Hematopoietic multipotent progenitor cell (in vitro differentiated cells): Measurements from ENCODE around the gene CSF1R. TPM values are rescaled to one million over a fixed set of nuclear protein-coding genes. Genes with fewer than 3 reads are reported as not detected.
"Not testable (repeated sequence)": the region's sequence is repeated elsewhere in the genome, so short reads cannot be mapped to it uniquely, and the experiment has no call there.

Experiments
- DNase-seq, 3 donors: peaks; one replicate each; pipeline ENCODE4 v3.0.0-alpha.2; 2011 to 2015; ENCODE audit warnings: low read depth in 2 of 3, low spot score in 2 of 3
- total RNA-seq: library from RNA; depleted of rRNA; stranded (reverse); fragments of >200 nt; gene quantifications from one replicate; pipeline ENCODE4 v1.2.3, GENCODE V29; 2012

CSF1R gene
- total RNA-seq, 1 donor: 3.2 TPM

- DNase-seq: no peak
Measured at GRCh38 chr5:150057511-150057910, 28.8 kb downstream of the CSF1R start.

DNA sequence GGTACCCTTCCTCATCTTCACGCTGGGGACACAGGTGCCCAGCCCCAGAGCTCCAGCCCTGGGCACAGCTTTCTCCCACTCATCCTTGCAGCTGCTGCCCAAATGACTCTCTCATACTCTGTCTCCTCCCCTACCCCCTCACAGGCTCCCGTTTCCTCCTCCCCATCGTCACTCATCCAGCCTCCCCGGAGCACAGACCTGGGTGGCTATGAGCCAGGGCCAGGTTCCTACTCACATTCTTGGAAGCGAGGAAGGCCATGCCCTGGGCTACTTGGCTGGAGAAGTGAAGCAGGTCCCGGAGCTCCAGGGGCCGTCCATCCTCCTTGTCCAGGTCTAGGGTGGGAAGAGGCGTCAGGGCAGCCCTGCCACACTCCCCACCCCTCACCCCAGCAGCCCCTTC is 29.3 kb downstream of the CSF1R start:
- DNase-seq: no peak

DNA sequence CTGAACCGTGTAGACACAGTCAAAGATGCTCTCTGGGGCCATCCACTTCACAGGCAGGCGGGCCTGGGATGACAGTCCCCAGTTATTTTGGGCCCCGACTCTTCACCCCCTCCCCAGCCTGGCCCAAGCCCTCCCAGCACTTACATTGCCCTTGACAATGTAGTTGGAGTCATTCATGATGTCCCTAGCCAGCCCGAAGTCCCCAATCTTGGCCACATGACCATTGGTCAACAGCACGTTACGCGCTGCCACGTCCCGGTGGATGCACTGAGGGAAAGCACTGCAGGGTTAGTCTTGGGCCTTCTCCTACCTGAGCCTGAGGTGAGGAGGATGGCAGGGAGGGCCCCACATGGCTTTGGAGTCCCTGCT is 30.3 kb downstream of the CSF1R start:
- DNase-seq: no peak

DNA sequence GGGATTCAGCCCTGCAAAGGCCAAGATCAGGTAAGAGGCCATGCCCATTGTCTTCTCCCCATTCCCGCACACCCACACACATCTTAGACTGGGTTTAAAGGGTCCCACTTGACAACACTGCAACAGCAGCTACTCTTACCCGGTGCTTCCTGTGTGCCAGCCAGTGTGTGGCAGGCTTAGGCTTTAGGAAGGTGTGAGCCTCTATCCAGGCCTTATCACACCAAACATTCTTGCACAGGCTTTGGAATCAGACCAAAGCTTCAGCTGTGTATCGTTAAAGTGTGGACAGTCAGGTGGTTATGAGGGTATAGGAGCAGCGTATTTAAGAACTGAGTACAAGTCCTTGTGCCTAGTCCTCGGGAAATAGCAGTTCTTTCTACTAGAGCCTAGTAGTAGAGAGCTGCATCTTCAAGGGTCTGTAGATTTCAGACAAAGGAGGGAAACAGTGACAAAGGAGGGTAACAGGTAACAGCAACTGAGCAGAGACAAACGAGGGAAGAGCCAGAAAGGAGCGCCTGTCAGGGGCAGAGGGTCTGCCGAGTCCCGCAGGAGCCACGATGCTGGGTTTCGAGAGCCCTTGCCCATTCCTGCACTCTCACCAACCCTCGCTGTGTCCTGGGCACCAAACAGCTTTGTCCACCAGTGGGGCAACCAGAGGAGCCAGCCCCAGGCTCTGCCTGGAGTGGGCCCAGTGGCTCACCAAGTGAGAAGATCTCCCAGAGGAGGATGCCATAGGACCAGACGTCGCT is 30.9 kb downstream of the CSF1R start:
- DNase-seq: peak in 1 of 3 donors; percentile 79

DNA sequence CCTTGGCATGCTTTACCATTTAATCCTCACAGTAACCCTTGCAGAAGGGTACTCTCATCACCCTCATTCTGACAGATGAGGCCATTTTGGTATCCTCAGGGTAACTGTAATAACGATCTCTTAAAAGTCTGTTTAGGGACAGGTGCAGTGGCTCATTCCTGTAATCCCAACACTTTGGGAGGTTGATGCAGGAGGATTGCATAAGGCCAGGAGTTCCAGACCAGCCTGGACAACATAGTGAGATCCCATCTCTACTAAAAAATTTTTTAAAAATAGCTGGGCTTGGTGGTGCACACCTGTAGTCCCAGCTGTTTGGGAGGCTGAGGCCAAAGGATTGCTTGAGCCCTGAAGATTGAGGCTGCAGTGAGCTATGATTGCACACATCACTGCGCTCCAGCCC is 31.8 kb downstream of the CSF1R start:
- DNase-seq: no peak

DNA sequence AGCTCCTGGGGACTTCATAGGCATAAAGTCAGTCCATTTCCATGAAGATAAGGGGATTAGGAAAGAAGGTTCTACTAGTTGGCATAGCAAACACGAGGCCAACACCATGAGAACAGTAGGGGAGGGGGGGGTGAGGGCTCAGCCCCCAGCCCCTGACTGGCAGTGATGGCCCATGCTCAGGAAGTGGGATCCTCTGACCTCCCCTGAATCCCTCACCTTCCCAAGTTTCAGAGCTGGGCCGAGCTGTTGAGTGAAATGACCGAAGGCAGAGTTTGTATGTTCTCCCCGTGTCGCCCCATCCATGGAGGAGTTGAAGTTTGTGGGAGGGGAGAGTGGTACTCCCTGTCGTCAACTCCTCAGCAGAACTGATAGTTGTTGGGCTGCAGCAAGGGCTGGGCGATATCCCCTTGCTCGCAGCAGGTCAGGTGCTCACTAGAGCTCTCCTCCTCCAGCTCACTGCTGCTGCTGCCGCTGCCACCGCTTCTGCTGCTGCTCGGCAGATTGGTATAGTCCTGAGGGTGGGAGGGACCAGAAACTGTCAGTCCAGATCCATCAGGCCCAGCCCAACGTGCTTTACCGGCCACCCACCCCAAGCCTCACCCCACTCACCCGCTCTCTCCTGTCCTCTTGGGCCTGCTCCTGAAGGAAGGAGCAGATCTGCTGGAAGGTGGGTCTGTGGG is 32.5 kb downstream of the CSF1R start:
- no peak for DNase-seq

- peak in 2 of 3 donors; percentile 48 to 52 for DNase-seq
Measured at GRCh38 chr5:150052956-150053712, 33.2 kb downstream of the CSF1R start.

DNA sequence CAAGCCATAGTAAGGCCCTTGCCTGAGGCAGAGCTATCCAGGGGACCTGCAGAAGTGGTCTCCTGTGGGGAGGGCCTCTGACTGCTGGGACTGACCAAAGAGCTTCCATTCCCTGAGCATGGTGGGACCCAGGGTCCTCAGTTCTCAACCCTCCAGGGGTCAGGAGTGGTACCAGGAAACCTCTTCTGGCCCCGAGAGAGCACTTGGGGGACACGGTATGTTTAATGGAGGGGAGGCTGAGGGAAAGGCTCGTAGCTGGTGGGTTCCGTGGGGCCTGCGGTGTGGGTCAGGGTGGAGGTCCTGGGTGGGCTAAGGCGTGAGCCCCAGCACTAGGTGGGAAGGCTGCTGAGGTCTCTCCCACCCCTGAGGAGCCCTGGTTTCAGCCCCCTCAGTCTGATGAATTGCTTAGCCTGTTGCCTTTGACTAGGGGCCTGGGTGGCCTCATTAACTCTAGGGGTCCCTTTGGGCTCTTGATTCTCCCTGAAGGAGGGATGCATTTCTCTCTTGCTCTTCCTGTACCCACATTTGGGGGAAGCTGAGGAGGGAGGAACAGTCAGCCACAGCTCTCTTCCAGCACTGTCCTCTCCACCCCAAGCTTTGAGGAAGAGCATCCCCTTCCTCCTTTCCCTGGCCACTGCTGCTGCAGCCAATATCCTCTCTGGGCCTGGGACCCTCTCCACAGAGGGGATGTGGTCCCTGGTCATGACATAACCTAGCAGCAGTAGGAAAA is 34.0 kb downstream of the CSF1R start:
- no peak for DNase-seq

GRCh38 chr5:150051657-150052195 is 34.6 kb downstream of the CSF1R start:
- no peak for DNase-seq

GRCh38 chr5:150050172-150050811 is 36.1 kb downstream of the CSF1R start:
- not testable (repeated sequence) for DNase-seq

DNA sequence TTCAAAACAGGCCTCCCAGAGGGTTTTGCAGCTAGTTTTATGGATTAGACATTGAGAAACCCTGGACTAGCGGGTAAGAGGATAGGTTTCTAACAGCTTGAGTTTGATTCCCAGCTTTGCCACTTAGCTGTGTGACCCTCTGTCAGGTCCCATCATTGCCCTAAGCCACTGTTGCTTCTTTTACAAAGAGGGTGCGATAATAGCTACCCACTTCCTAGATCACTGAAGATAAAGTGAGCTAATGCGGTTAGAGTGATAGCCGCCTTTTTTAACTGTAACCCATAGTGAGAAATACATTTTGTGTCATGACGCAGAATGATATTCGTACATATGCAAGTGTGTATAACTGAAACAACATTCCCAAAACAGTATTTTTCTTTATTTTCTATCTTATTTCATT is 40.3 kb downstream of the CSF1R start:
- no peak for DNase-seq

DNA sequence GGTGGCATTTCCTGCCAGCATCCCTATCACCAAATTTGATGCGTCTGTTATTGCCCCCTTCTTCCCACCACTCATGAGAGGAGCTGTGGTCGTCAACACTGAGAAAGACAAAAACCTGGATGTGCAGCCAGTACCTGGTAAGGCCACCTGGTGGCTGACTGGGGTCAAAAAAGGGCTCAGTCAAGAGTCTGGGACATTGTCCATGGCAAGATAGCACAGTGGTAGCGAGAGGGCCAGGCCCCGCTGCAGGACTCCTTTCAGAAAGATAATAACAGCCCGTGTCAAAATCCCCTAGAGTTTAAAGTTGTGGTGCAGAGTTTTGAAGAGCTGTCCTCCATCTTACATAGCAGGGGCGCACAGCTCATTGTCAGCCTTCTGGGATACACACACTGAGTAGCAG is 40.8 kb downstream of the CSF1R start:
- DNase-seq: no peak

DNA sequence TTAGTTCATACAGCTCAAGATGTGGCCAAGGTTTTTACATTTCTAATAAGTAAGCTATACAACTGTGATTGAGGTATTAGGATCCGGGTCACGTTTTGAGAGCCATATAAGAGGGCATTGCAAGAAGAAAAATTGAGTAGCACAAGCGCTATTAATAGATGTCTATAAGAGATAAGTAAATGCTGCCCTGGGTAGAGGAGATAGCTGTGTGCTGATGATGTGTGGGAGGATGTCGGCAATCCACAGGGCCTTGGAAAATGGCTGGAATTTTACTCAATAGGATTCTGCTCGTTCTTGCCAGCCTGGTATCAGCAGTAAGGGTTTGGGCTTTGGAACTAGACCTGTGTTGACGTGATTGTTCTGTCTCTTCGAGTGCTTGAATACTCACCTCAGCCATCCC is 41.6 kb downstream of the CSF1R start:
- no peak for DNase-seq

GRCh38 chr5:150044329-150044681 is 42.0 kb downstream of the CSF1R start:
- no peak for DNase-seq

DNA sequence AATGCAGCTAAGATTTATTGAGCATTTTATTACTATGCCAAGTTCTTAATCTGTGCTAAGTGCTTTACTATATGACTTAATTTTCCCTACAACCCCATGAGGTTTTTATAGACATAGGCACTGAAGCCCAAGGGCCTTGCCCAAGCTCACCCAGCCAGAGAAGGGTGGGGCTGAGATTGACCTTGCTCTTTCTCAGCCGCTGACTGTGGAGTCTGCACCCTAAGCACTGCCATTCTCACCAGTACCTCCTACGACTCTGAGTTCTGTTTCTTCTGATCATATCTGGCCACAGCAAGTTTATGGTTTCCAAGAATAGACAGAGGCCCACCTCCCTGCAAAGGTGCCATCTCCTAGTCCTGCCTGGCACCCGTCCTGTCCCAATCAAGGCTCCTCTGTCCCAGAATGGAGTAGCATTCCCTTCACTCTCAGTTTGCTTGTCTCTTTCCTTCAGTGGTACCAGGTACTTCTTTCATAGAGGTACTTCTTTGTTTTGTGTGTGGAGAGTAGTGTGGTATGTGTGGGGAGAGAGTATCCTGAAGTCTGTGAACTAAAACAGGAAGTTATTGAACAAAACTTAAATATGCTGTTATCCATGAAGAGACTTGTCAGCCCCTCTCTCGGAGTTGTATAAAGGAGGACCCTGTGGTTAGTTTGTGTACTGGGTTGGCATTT is 42.6 kb downstream of the CSF1R start:
- DNase-seq: peak in 1 of 3 donors; percentile 63

- no peak for DNase-seq
Measured at GRCh38 chr5:150042459-150042858, 43.9 kb downstream of the CSF1R start.

DNA sequence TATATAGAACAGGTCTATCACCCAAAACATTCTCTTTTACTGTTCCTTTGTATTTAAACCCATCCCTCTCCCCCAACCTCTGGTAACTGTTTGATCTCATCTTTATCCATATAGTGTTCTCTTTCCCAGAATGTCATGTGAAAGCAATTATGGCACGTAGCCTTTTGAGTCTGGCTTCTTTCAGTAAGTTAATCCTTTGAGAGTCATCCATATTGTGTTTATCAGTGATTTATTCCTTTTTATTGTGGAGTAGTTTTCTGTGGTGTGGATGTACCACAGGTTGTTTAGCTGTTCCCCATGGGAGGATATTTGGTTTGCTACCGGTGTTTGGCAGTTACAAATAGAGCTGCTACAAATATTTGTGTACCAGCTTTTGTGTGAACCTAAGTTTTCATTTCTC is 47.8 kb downstream of the CSF1R start:
- DNase-seq: no peak

- DNase-seq: no peak
Measured at GRCh38 chr5:150036513-150036912, 49.8 kb downstream of the CSF1R start.

DNA sequence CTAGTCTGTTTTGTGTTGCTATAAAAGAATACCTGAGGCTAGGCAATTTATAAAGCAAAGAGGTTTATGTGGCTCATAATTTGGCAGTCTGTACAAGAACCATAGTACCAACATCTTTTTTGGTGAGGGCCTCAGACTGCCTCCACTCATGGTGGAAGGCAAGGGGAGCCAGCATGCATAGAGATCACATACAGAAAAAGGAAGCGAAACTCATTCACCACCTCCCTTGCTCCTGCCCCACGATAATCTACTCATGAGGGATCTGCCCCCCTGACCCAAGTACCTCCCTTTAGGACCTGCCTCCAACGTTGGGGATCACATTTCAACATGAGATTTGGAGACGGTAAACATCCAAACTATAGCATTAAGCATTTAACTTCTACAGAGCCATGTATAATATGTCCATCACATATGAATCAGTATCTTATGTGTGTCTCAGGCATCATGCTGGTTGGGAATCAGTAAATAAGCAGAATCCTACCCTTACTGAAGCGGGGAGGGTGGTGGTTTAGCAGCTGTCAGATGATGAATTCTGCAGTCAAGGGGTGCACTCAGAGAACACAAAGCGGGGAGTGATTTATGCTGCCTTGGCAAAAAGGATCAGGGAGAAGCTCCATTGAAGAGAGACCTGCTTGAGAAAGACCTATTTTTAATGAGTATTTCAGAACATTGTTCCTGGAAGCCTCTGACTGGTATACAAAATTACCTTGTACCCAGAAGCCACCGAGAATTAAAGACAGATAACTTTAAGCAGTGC is 51.0 kb downstream of the CSF1R start:
- no peak for DNase-seq
